Measurements from ENCODE around the gene ST8SIA1.

GRCh38 chr12:22307811-22308210, 26.7 kb downstream of the ST8SIA1 start:
- TF ChIP-seq CTCF (IDR thresholded peaks at IDR 0.05) (no peak), POLR2A (IDR thresholded peaks at IDR 0.05) (no peak)

Measured in ovary (tissue), 3 donors.